WTC11 (cell line): ENCODE data around the gene LHPP. TPM values are rescaled to one million over a fixed set of nuclear protein-coding genes. Genes with fewer than 3 reads are reported as not detected.
A peak's percentile ranks its signal among the peaks of the same experiment; 100 is the strongest.

Source experiments
- ATAC-seq: fragments of 200-7000 bp; cut with Tn5 transposase; 2 replicates; pipeline ENCODE4 v1.10.0; 2021; ENCODE audit warnings: mild to moderate bottlenecking, moderate library complexity
- CTCF ChIA-PET: fragments of 300-600 bp; sonication (Branson Sonifier 250); formaldehyde crosslinking; loops from one replicate; lab custom pipeline; 2021; ENCODE audit warnings: antibody characterized with exemption; lab: Charles Lee
- POLR2A ChIA-PET: fragments of 350-600 bp; sonication (Branson Sonifier 250); formaldehyde crosslinking; loops from one replicate; lab custom pipeline; 2021; ENCODE audit warnings: antibody characterized with exemption; lab: Charles Lee
- DNase-seq: peaks from one replicate; pipeline ENCODE4 v3.0.0; 2021; ENCODE audit warnings: low spot score
- H3K27ac Mint-ChIP-seq: 2 replicates; pipeline ENCODE4 v1.8.0; 2021; ENCODE audit warnings: mixed read lengths
- H3K27me3 Mint-ChIP-seq: 2 replicates; pipeline ENCODE4 v1.8.0; 2021; ENCODE audit warnings: low read depth, mild to moderate bottlenecking, moderate library complexity, mixed read lengths
- H3K36me3 Mint-ChIP-seq: 2 replicates; pipeline ENCODE4 v1.8.0; 2021; ENCODE audit warnings: mixed read lengths
- H3K4me1 Mint-ChIP-seq: 2 replicates; pipeline ENCODE4 v1.8.0; 2022; ENCODE audit warnings: mixed read lengths
- H3K4me3 Mint-ChIP-seq: 2 replicates; pipeline ENCODE4 v1.8.0; 2021; ENCODE audit warnings: mild to moderate bottlenecking, moderate library complexity, mixed read lengths
- H3K9me3 Mint-ChIP-seq: 2 replicates; pipeline ENCODE4 v1.8.0; 2021; ENCODE audit warnings: mixed read lengths
- ATF1 ChIP-seq: sonication (generic); formaldehyde crosslinking; IDR thresholded peaks from 2 replicates; pipeline ENCODE4 v1.8.1; 2023; ENCODE audit warnings: mild to moderate bottlenecking, moderate library complexity, missing genetic modification reagents
- CREM ChIP-seq: sonication (generic); formaldehyde crosslinking; IDR thresholded peaks from 2 replicates; pipeline ENCODE4 v1.8.1; 2022; ENCODE audit warnings: mild to moderate bottlenecking, missing genetic modification reagents, moderate library complexity
- ELF4 ChIP-seq: sonication (generic); formaldehyde crosslinking; IDR thresholded peaks from 2 replicates; pipeline ENCODE4 v1.8.1; 2022; ENCODE audit warnings: low read depth, mild to moderate bottlenecking, moderate library complexity, missing genetic modification reagents
- ESRRA ChIP-seq: sonication (generic); formaldehyde crosslinking; IDR thresholded peaks from 2 replicates; pipeline ENCODE4 v1.8.1; 2022; ENCODE audit warnings: mild to moderate bottlenecking, missing genetic modification reagents, borderline replicate concordance
- ETV6 ChIP-seq: sonication (generic); formaldehyde crosslinking; IDR thresholded peaks from 2 replicates; pipeline ENCODE4 v1.8.1; 2022; ENCODE audit warnings: mild to moderate bottlenecking, missing genetic modification reagents
- FOXK1 ChIP-seq: sonication (generic); formaldehyde crosslinking; IDR thresholded peaks from 2 replicates; pipeline ENCODE4 v1.8.0; 2022; ENCODE audit warnings: mild to moderate bottlenecking, moderate library complexity, missing genetic modification reagents
- KAT7 ChIP-seq: sonication (generic); formaldehyde crosslinking; IDR thresholded peaks from 2 replicates; pipeline ENCODE4 v1.8.1; 2023; ENCODE audit warnings: missing genetic modification reagents, mild to moderate bottlenecking, borderline replicate concordance
- NFYB ChIP-seq: sonication (generic); formaldehyde crosslinking; conservative IDR thresholded peaks from 2 replicates; pipeline ENCODE4 v1.8.0; 2022; ENCODE audit warnings: low read depth, missing genetic modification reagents
- NR1H2 ChIP-seq: sonication (generic); formaldehyde crosslinking; IDR thresholded peaks from 2 replicates; pipeline ENCODE4 v1.9.0; 2021; ENCODE audit warnings: mild to moderate bottlenecking, moderate library complexity, missing genetic modification reagents
- SP1 ChIP-seq: sonication (generic); formaldehyde crosslinking; conservative IDR thresholded peaks from 2 replicates; pipeline ENCODE4 v1.8.1; 2022; ENCODE audit warnings: missing genetic modification reagents
- TCF7 ChIP-seq: sonication (generic); formaldehyde crosslinking; IDR thresholded peaks from 2 replicates; pipeline ENCODE4 v1.8.0; 2022; ENCODE audit warnings: mild to moderate bottlenecking, low read depth, missing genetic modification reagents, moderate library complexity
- TEAD1 ChIP-seq: sonication (generic); formaldehyde crosslinking; IDR thresholded peaks from 2 replicates; pipeline ENCODE4 v1.8.0; 2022; ENCODE audit warnings: mild to moderate bottlenecking, missing genetic modification reagents
- ZNF232 ChIP-seq: sonication (generic); formaldehyde crosslinking; IDR thresholded peaks from 2 replicates; pipeline ENCODE4 v1.8.0; 2022; ENCODE audit warnings: mild to moderate bottlenecking, missing genetic modification reagents
- total RNA-seq: library from RNA; stranded (reverse); gene quantifications from 3 replicates; pipeline ENCODE4 v1.2.3, GENCODE V29; 2021
- TF ChIP-seq, protein P1 (sequence below): sonication (generic); formaldehyde crosslinking; IDR thresholded peaks from 2 replicates; pipeline ENCODE4 v1.8.1; 2023; ENCODE audit warnings: mild to moderate bottlenecking, moderate library complexity, missing genetic modification reagents
- TF ChIP-seq, protein P2 (sequence below): sonication (generic); formaldehyde crosslinking; IDR thresholded peaks from 2 replicates; pipeline ENCODE4 v1.8.1; 2023; ENCODE audit warnings: mild to moderate bottlenecking, missing genetic modification reagents, moderate library complexity
- TF ChIP-seq, protein P3 (sequence below): sonication (generic); formaldehyde crosslinking; IDR thresholded peaks from 2 replicates; pipeline ENCODE4 v1.8.0; 2022; ENCODE audit warnings: mild to moderate bottlenecking, missing genetic modification reagents
- TF ChIP-seq, protein P4 (sequence below): sonication (generic); formaldehyde crosslinking; IDR thresholded peaks from 2 replicates; pipeline ENCODE4 v1.8.1; 2022; ENCODE audit warnings: mild to moderate bottlenecking, moderate library complexity, missing genetic modification reagents
- TF ChIP-seq, protein P5 (sequence below): fragments of 250-450 bp; sonication (Bioruptor Pico); IDR thresholded peaks from 2 replicates; pipeline ENCODE4 v1.9.0; 2021; ENCODE audit warnings: moderate library complexity, mild to moderate bottlenecking, inconsistent platforms, borderline replicate concordance
- TF ChIP-seq, protein P6 (sequence below): sonication (generic); formaldehyde crosslinking; IDR thresholded peaks from 2 replicates; pipeline ENCODE4 v1.8.1; 2023; ENCODE audit warnings: mild to moderate bottlenecking, missing genetic modification reagents
- TF ChIP-seq, protein P7 (sequence below): sonication (generic); formaldehyde crosslinking; IDR thresholded peaks from 2 replicates; pipeline ENCODE4 v1.8.1; 2022; ENCODE audit warnings: low read depth, missing genetic modification reagents, borderline replicate concordance

Gene LHPP
- total RNA-seq, 1 experiment from 2014 or later: 33.2 TPM

DNA sequence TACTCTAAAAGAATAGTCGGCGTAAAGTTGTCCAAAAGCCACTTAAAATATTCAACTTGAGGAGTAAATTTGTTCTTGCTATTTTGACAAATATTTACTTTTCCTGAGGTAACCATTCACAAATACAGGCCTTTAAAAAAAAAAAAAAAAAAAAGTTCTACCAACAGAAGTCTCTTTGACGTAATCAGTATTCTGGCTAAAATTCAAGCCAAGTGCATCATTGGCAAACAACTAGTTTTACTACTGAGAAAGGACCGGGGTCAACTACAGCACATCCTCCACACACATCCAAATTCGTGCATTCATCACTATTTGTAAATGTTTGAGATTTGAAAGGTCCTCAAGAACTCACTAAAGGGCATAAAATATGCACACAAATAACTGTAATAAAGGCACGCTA, 44.9 kb upstream of the LHPP start (continued):
- TF ChIP-seq KAT7 (CRISPR knock-in tag) (no peak), TCF7 (CRISPR knock-in tag) (no peak), NFYB (CRISPR knock-in tag) (no peak), ZNF232 (no peak), SP1 (CRISPR knock-in tag) (no peak)

DNA sequence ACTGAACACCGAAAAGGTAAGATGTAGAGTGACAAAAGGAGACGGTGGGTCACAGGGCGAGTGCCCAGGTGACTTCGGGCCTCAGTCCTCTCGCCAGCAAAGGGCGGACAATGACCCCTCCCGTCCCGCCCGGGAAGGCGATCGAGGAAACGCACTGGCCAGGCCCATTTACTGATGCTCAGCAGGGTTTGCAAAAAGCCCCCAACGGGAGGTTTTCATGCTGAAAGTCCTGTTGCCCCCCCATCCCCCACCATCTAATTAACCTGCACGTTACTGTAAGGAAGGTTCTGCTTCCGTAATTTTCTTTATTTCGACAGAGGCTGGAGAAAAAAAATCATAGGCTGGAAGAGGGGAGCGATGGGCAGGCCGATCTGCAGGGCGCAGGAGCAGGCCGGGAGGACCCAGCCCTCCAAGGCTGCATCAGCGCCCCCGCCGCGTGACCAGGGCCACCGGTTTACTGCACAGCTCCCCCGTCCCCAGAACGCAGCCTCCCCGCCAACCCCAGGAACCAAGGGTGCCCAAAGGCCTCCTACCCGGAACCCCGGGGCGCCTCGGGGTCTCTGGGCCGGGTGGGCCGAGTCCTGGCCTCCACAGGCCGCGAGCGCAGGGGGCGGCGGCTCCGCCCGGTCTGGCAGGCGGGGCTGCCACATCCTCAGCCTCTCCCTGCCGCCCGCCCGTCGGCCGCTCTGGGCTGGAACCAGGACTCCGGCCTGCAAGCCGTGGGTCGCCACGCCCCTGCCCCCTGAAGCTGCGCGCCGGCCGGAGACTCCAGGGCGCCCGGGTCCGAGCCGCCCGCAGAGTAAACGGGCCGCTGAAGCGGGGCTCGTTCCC, 43.5 kb upstream of the LHPP start:
- CTCF ChIA-PET: interaction anchor here (0.6 to 3.4 kb wide), 21 partner anchors 10 to 423 kb away, joined by 3 to 17 read pairs (median 5); partner anchors contain the start of genes LHPP and NKX1-2
- POLR2A ChIA-PET: interaction anchor here (1.4 to 1.5 kb wide), 3 partner anchors 16 to 31 kb away, joined by 3 to 4 read pairs (median 4); no protein-coding TSS in a partner anchor
- ATAC-seq: peak; percentile 13
- Mint-ChIP-seq H3K27me3 (peaks cover 18% of the 10 kb centered on the region), H3K27ac (no peak overlapping the region), H3K36me3 (no peaks in the 10 kb centered on the region), H3K4me1 (peaks cover 43% of the 10 kb centered on the region), H3K9me3 (no peaks in the 10 kb centered on the region), H3K4me3 (peak overlapping the region; percentile 81)
- TF ChIP-seq, protein P1, sequence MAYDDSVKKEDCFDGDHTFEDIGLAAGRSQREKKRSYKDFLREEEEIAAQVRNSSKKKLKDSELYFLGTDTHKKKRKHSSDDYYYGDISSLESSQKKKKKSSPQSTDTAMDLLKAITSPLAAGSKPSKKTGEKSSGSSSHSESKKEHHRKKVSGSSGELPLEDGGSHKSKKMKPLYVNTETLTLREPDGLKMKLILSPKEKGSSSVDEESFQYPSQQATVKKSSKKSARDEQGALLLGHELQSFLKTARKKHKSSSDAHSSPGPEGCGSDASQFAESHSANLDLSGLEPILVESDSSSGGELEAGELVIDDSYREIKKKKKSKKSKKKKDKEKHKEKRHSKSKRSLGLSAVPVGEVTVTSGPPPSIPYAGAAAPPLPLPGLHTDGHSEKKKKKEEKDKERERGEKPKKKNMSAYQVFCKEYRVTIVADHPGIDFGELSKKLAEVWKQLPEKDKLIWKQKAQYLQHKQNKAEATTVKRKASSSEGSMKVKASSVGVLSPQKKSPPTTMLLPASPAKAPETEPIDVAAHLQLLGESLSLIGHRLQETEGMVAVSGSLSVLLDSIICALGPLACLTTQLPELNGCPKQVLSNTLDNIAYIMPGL (CRISPR knock-in tag): 0 out of 2 replicates have a peak, but pooled peaks have one; percentile 14
- TF ChIP-seq NR1H2 (no peak), KAT7 (CRISPR knock-in tag) (0 out of 2 replicates have a peak, but pooled peaks have one; percentile 21), ESRRA (CRISPR knock-in tag) (0 out of 2 replicates have a peak, but pooled peaks have one; percentile 57)
- TF ChIP-seq, protein P2, sequence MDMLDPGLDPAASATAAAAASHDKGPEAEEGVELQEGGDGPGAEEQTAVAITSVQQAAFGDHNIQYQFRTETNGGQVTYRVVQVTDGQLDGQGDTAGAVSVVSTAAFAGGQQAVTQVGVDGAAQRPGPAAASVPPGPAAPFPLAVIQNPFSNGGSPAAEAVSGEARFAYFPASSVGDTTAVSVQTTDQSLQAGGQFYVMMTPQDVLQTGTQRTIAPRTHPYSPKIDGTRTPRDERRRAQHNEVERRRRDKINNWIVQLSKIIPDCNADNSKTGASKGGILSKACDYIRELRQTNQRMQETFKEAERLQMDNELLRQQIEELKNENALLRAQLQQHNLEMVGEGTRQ (CRISPR knock-in tag): peak; percentile 29; the same call in 1 of the 2 replicates
- DNase-seq: peak; percentile 59

DNA sequence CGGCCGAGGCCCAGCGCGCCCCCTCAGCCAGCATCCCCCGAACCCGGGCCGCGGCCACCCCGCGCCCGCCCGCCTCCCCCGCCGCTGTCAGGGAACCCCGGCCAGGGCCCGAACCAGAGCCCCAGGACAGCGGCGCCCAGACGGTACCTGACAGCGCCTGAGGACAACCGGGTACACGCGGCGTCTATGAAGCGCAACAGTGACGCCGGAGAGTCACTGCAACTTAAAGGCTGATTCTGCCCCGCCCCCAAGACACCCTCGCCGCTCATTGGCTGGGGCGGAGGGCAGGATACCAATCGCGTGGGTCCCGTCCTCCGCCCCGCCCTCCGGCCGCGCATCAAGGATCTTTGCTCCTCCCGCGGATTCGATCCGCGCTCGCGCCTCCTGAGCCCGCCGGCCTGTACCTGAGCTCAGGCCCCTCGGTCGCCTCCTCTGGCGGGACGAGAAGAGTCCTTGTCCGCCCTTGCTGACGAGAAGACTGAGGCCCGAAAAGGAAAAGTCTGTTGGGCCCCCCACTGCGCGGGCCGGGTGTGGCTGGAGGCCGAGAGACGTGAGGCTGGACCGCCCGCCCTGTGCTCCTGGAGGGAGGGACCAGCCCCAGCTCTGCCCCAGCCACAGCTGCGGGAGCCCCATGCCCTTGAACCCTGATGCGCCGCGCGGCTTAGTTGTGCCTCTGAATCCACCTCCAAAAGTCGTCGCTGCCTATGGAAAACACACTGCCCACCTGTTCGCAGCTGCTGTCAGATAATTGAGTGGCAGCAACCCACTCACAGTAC, 42.7 kb upstream of the LHPP start, which contains the start of gene OAT:
Gene OAT (minus strand): TSS at position 198 of the 776 bp plus-strand sequence. CDS start 6,752 bp downstream, outside the sequence.
- Mint-ChIP-seq H3K36me3 (no peaks in the 10 kb centered on the region), H3K4me3 (peak within 1 kb of the TSS; percentile 81), H3K9me3 (no peaks in the 10 kb centered on the region), H3K27ac (peak within 1 kb of the TSS; percentile 95), H3K27me3 (peaks cover 18% of the 10 kb centered on the region), H3K4me1 (peaks cover 51% of the 10 kb centered on the region)
- ChIA-PET POLR2A (interaction anchor here (1.1 to 1.5 kb wide), 4 partner anchors 15 to 322 kb away, joined by 3 to 4 read pairs (median 4); no protein-coding TSS in a partner anchor), CTCF (interaction anchor here (0.5 to 2.3 kb wide), 21 partner anchors 9 to 424 kb away, joined by 3 to 17 read pairs (median 4); partner anchors contain the start of genes LHPP and NKX1-2)
- DNase-seq: peak; percentile 99
- peak; percentile 97 for ATAC-seq
- peak; percentile 44; the same call in 1 of the 2 replicates for TF ChIP-seq TEAD1 (CRISPR knock-in tag)
- TF ChIP-seq NFYB (CRISPR knock-in tag): peak; percentile 86
- peak; percentile 55; the same call in 1 of the 2 replicates for TF ChIP-seq CREM (CRISPR knock-in tag)
- peak; percentile 81 for TF ChIP-seq FOXK1 (CRISPR knock-in tag)
- TF ChIP-seq, protein P3, sequence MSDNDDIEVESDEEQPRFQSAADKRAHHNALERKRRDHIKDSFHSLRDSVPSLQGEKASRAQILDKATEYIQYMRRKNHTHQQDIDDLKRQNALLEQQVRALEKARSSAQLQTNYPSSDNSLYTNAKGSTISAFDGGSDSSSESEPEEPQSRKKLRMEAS: peak; percentile 68
- no peak for TF ChIP-seq ELF4 (CRISPR knock-in tag)
- TF ChIP-seq ETV6: peak; percentile 69
- TF ChIP-seq, protein P4, sequence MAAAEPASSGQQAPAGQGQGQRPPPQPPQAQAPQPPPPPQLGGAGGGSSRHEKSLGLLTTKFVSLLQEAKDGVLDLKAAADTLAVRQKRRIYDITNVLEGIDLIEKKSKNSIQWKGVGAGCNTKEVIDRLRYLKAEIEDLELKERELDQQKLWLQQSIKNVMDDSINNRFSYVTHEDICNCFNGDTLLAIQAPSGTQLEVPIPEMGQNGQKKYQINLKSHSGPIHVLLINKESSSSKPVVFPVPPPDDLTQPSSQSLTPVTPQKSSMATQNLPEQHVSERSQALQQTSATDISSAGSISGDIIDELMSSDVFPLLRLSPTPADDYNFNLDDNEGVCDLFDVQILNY: peak; percentile 82
- TF ChIP-seq, protein P5, sequence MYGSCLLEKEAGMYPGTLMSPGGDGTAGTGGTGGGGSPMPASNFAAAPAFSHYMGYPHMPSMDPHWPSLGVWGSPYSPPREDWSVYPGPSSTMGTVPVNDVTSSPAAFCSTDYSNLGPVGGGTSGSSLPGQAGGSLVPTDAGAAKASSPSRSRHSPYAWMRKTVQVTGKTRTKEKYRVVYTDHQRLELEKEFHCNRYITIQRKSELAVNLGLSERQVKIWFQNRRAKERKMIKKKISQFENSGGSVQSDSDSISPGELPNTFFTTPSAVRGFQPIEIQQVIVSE (CRISPR knock-in tag): no peak
- TF ChIP-seq TCF7 (CRISPR knock-in tag): no peak
- TF ChIP-seq SP1 (CRISPR knock-in tag): peak; percentile 88
- 0 out of 2 replicates have a peak, but pooled peaks have one; percentile 29 for TF ChIP-seq ATF1
- TF ChIP-seq, protein P6, sequence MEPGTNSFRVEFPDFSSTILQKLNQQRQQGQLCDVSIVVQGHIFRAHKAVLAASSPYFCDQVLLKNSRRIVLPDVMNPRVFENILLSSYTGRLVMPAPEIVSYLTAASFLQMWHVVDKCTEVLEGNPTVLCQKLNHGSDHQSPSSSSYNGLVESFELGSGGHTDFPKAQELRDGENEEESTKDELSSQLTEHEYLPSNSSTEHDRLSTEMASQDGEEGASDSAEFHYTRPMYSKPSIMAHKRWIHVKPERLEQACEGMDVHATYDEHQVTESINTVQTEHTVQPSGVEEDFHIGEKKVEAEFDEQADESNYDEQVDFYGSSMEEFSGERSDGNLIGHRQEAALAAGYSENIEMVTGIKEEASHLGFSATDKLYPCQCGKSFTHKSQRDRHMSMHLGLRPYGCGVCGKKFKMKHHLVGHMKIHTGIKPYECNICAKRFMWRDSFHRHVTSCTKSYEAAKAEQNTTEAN: no peak
- TF ChIP-seq, protein P7, sequence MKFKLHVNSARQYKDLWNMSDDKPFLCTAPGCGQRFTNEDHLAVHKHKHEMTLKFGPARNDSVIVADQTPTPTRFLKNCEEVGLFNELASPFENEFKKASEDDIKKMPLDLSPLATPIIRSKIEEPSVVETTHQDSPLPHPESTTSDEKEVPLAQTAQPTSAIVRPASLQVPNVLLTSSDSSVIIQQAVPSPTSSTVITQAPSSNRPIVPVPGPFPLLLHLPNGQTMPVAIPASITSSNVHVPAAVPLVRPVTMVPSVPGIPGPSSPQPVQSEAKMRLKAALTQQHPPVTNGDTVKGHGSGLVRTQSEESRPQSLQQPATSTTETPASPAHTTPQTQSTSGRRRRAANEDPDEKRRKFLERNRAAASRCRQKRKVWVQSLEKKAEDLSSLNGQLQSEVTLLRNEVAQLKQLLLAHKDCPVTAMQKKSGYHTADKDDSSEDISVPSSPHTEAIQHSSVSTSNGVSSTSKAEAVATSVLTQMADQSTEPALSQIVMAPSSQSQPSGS (CRISPR knock-in tag): no peak
